K562 (cell line): ENCODE data around the gene KRTAP26-1. TPM values are rescaled to one million over a fixed set of nuclear protein-coding genes. Genes with fewer than 3 reads are reported as not detected.

ENCODE experiments used
- ATAC-seq: fragments of 200-7000 bp; cut with Tn5 transposase; 3 replicates; pipeline ENCODE4 v1.9.1; 2020; ENCODE audit warnings: moderate library complexity
- BruUV-seq: library from RNA; stranded (reverse); fragments of 400-500 nt; replicated peaks from 2 replicates; lab custom pipeline; 2021; lab: Mats Ljungman, UMichigan
- CTCF ChIA-PET: fragments of 300-600 bp; formaldehyde crosslinking; extraction: SDS; loops from one replicate; lab custom pipeline; 2021; ENCODE audit warnings: low intra/inter-chr PET ratio; lab: Yijun Ruan, JAX
- POLR2A ChIA-PET: fragments of 300-600, 350-650 bp; sonication (Branson Sonifier 250); formaldehyde crosslinking; extraction: SDS; loops from one replicate; lab custom pipeline; 2021; ENCODE audit warnings: antibody characterized with exemption, inconsistent platforms; lab: Yijun Ruan, JAX
- DNase-seq, 4 experiments: peaks; one replicate each; pipeline versions ENCODE4 v3.0.0 to v3.0.0-alpha.2; 2011 to 2018; ENCODE audit warnings: low spot score in 3 of 4, mixed read lengths in 3 of 4; ENCODE audit errors: extremely low read depth in 1 of 4
- FAIRE-seq: peaks from 2 replicates; lab custom pipeline; 2011; peaks lifted over from hg19 to GRCh38; lab: Jason Lieb, UNC
- H2AFZ ChIP-seq: 2 replicates; pipeline ENCODE4 v1.6.0; 2011; ENCODE audit warnings: low read depth, low read length, control low read depth, inconsistent platforms
- H3K27ac ChIP-seq: fragments of 200-600 bp; 3 replicates; pipeline ENCODE4 v1.8.0; 2011; ENCODE audit warnings: low read depth, mild to moderate bottlenecking, control low read depth, inconsistent platforms, low read length, moderate library complexity, mixed read lengths; ENCODE audit errors: extremely low read depth
- H3K27me3 ChIP-seq, 2 experiments: fragments of 300-600 bp in 1 of 2; 2 replicates in 1 of 2; 3 replicates in 1 of 2; pipeline versions ENCODE4 v1.6.0 to v1.8.0; 2011; ENCODE audit warnings: inconsistent platforms in 2 of 2, low read length in 2 of 2, mild to moderate bottlenecking in 1 of 2, mixed read lengths in 1 of 2, moderate library complexity in 1 of 2; ENCODE audit not compliant: control insufficient read depth in 2 of 2, insufficient read depth in 2 of 2
- H3K36me3 ChIP-seq: fragments of 300-600 bp; 3 replicates; pipeline ENCODE4 v1.8.0; 2011; ENCODE audit warnings: mild to moderate bottlenecking, low read length, inconsistent platforms; ENCODE audit not compliant: control insufficient read depth, insufficient read depth
- H3K4me1 ChIP-seq, 2 experiments: fragments of 200-600 bp in 1 of 2; replicated peaks in 1 of 2; 2 replicates in 1 of 2; 3 replicates in 1 of 2; pipeline versions ENCODE4 v1.5.1 to v1.8.0; 2011; ENCODE audit warnings: inconsistent platforms in 2 of 2, low read length in 2 of 2, mild to moderate bottlenecking in 1 of 2, mixed read lengths in 1 of 2, moderate library complexity in 1 of 2; ENCODE audit not compliant: control insufficient read depth in 2 of 2, insufficient read depth in 2 of 2
- H3K4me2 ChIP-seq: 2 replicates; pipeline ENCODE4 v1.6.1; 2011; ENCODE audit warnings: low read length, control low read depth, inconsistent platforms, mixed read lengths; ENCODE audit not compliant: insufficient read depth
- H3K4me3 ChIP-seq: fragments of 200-600 bp; sonication (generic), shearing (Covaris generic); 2 replicates; pipeline ENCODE4 v1.5.1; 2016; ENCODE audit warnings: control low read depth, inconsistent platforms
- H3K79me2 ChIP-seq: fragments of 200-600 bp; 3 replicates; pipeline ENCODE4 v1.8.0; 2011; ENCODE audit warnings: low read length, inconsistent platforms; ENCODE audit not compliant: control insufficient read depth, insufficient read depth
- H3K9ac ChIP-seq, 2 experiments: 2 replicates each; pipeline versions ENCODE4 v1.6.0 to v1.6.1; 2011; ENCODE audit warnings: low read depth in 2 of 2, low read length in 2 of 2, control low read depth in 1 of 2, inconsistent platforms in 1 of 2, mild to moderate bottlenecking in 1 of 2, mixed read lengths in 1 of 2; ENCODE audit not compliant: insufficient read depth in 1 of 2
- H3K9me1 ChIP-seq: one replicate; pipeline ENCODE4 v1.6.0; 2011; ENCODE audit warnings: inconsistent platforms, mild to moderate bottlenecking, low read length, moderate library complexity; ENCODE audit not compliant: control insufficient read depth, insufficient read depth
- H3K9me3 ChIP-seq: replicated peaks from 2 replicates; pipeline ENCODE4 v1.5.1; 2011; ENCODE audit warnings: low read depth, low read length, inconsistent platforms; ENCODE audit not compliant: control insufficient read depth, insufficient read depth
- H4K20me1 ChIP-seq: replicated peaks from 2 replicates; pipeline ENCODE4 v1.6.1; 2011; ENCODE audit warnings: low read length, inconsistent platforms, mixed read lengths; ENCODE audit not compliant: control insufficient read depth, insufficient read depth
- CBX2 ChIP-seq: fragments of 200-600 bp; sonication (generic); IDR thresholded peaks from one replicate; pipeline ENCODE4 v1.6.1; 2012; ENCODE audit warnings: mild to moderate bottlenecking, low read length, inconsistent platforms; ENCODE audit not compliant: insufficient read depth, poor library complexity, severe bottlenecking
- ETV1 ChIP-seq: fragments of 450-650 bp; conservative IDR thresholded peaks from 2 replicates; pipeline ENCODE4 v1.6.1; 2016; ENCODE audit warnings: missing genetic modification characterization, control low read depth, low read depth, missing compliant biosample characterization
- HSF4 ChIP-seq: fragments of 250-450 bp; sonication (Bioruptor Pico); IDR thresholded peaks from 2 replicates; pipeline ENCODE4 v2.1.2; 2022; ENCODE audit warnings: mild to moderate bottlenecking, moderate library complexity, borderline replicate concordance
- MAFK ChIP-seq: IDR thresholded peaks from 2 replicates; pipeline ENCODE4 v1.6.1; 2011; ENCODE audit warnings: low read length, improper control_type of control experiment
- NCOA2 ChIP-seq, 2 experiments: fragments of 450-650 bp; IDR thresholded peaks; 2 replicates each; pipeline ENCODE4 v1.6.1; 2018; ENCODE audit warnings: mild to moderate bottlenecking in 2 of 2, moderate library complexity in 1 of 2; ENCODE audit not compliant: partially characterized antibody in 2 of 2
- NFYB ChIP-seq: IDR thresholded peaks from 2 replicates; pipeline ENCODE4 v1.6.1; 2011; ENCODE audit warnings: mild to moderate bottlenecking, moderate library complexity; ENCODE audit not compliant: insufficient read length; ENCODE audit errors: extremely low read depth
- NR3C1 ChIP-seq: sonication (generic); formaldehyde crosslinking; IDR thresholded peaks from 2 replicates; pipeline ENCODE4 v1.8.1; 2022; ENCODE audit warnings: missing genetic modification reagents
- NRF1 ChIP-seq, 2 experiments: fragments of 450-650 bp; IDR thresholded peaks in 1 of 2; conservative IDR thresholded peaks in 1 of 2; 2 replicates each; pipeline ENCODE4 v1.6.1; 2014; ENCODE audit warnings: mild to moderate bottlenecking in 2 of 2
- PTRF ChIP-seq: fragments of 450-650 bp; IDR thresholded peaks from 2 replicates; pipeline ENCODE4 v1.6.1; 2016; ENCODE audit warnings: mild to moderate bottlenecking, missing genetic modification characterization, missing compliant biosample characterization
- PYGO2 ChIP-seq: fragments of 450-650 bp; IDR thresholded peaks from 2 replicates; pipeline ENCODE4 v1.6.1; 2016; ENCODE audit warnings: mild to moderate bottlenecking, missing genetic modification characterization, moderate library complexity, missing compliant biosample characterization
- SMARCE1 ChIP-seq: fragments of 450-650 bp; IDR thresholded peaks from 2 replicates; pipeline ENCODE4 v1.7.1; 2016; ENCODE audit warnings: mild to moderate bottlenecking
- SREBF2 ChIP-seq: sonication (generic); formaldehyde crosslinking; IDR thresholded peaks from 2 replicates; pipeline ENCODE4 v1.4.0; 2020; ENCODE audit warnings: mild to moderate bottlenecking, missing genetic modification reagents
- ZBTB8A ChIP-seq: fragments of 450-650 bp; IDR thresholded peaks from 2 replicates; pipeline ENCODE4 v1.6.1; 2018; ENCODE audit warnings: mild to moderate bottlenecking, moderate library complexity; ENCODE audit not compliant: partially characterized antibody
- ZNF184 ChIP-seq: sonication (generic); formaldehyde crosslinking; IDR thresholded peaks from 2 replicates; pipeline ENCODE4 v1.5.0; 2020; ENCODE audit warnings: missing genetic modification reagents
- in situ Hi-C: fragments of 300-500 bp; cut with MboI; formaldehyde crosslinking; loops from 4 replicates; pipeline ENCODE4 v1.15.0; 2018; ENCODE audit warnings: inconsistent platforms, mixed read lengths
- intact Hi-C: fragments of 100-400 bp; cut with micrococcal nuclease; formaldehyde crosslinking; loops from 2 replicates; pipeline ENCODE4 v1.14.2; 2022
- polyA plus RNA-seq, 8 experiments: library from polyadenylated mRNA; depleted of rRNA in 4 of 8; stranded (reverse) in 5 of 8; unstranded in 3 of 8; fragments of >200 nt; fragmentation: Nextera tagmentation in 2 of 8; fragmentation: Illumina TruSeq in 1 of 8; extraction: Ambion mirVana in 2 of 8; extraction: Trizol in 1 of 8; gene quantifications; 2 replicates each; pipeline versions ENCODE4 v1.2.1 to v1.2.3, GENCODE V29; 2011 to 2014; ENCODE audit warnings: inconsistent platforms in 1 of 8, missing spikeins in 1 of 8
- total RNA-seq, 7 experiments: library from RNA; depleted of rRNA in 6 of 7; stranded (reverse); fragments of >200 nt in 6 of 7; fragmentation: Illumina TruSeq in 2 of 7; extraction: Trizol in 2 of 7; gene quantifications; 2 replicates each; pipeline versions ENCODE4 v1.2.1 to v1.2.3, GENCODE V29; 2011 to 2021; ENCODE audit warnings: low replicate concordance in 1 of 7
- TF ChIP-seq, protein P1 (sequence below): sonication (generic); formaldehyde crosslinking; IDR thresholded peaks from 2 replicates; pipeline ENCODE4 v1.9.0; 2022; ENCODE audit warnings: mild to moderate bottlenecking, missing genetic modification reagents
- TF ChIP-seq, protein P2 (sequence below): fragments of 200-800 bp; sonication (Bioruptor generic); IDR thresholded peaks from 2 replicates; pipeline ENCODE4 v1.6.1; 2017; ENCODE audit warnings: missing genetic modification characterization, missing compliant biosample characterization

The KRTAP26-1 gene
- total and polyA plus RNA-seq, 9 of the 15 experiments (the other 6 are each of a cell fraction or from before 2014, with no cell fraction given), result not detected

DNA sequence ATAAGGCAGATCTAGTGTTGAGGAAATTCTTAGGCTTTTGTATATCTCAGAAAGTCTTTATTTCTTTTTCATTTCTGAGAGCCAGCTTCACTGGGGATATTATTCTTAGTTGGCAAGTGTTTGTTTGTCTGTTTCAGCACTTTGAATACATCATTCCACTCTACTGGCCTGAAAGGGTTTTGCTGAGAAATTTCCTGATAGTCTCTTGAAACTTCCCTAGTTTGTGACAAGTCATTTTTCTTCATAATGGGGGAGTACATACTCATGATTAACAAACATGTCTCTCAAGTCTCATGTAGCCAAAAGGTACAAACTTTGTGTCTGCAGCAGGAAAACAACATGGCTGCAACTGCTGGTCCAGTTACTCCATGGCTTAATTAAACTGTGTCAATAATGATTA is 6.3 kb upstream of the KRTAP26-1 start:
- no peaks in the 10 kb centered on the region for H3K9me3 ChIP-seq
- intact Hi-C loops, result no loop called here
- H3K79me2 ChIP-seq, result no peaks in the 10 kb centered on the region
- no peaks in the 10 kb centered on the region for H3K9me1 ChIP-seq
- TF ChIP-seq, protein P1, sequence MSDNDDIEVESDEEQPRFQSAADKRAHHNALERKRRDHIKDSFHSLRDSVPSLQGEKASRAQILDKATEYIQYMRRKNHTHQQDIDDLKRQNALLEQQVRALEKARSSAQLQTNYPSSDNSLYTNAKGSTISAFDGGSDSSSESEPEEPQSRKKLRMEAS (CRISPR knock-in tag), result no peak
- TF ChIP-seq SREBF2 (CRISPR knock-in tag) (no peak), ZBTB8A (no peak), SMARCE1 (no peak), MAFK (no peak), PTRF (tag) (no peak), NCOA2 (IDR thresholded peaks at IDR 0.05; ENCODE audit: partially characterized antibody in 2 of 2) (no peak), NFYB (no peak), ZNF184 (CRISPR knock-in tag) (no peak), HSF4 (CRISPR knock-in tag) (no peak), ETV1 (tag) (no peak), NR3C1 (CRISPR knock-in tag) (no peak), CBX2 (no peak), NRF1 (conservative IDR thresholded peaks at IDR 0.05 in 1 of 2, IDR thresholded peaks at IDR 0.05 in 1 of 2) (no peak), PYGO2 (tag) (no peak)
- TF ChIP-seq, protein P2, sequence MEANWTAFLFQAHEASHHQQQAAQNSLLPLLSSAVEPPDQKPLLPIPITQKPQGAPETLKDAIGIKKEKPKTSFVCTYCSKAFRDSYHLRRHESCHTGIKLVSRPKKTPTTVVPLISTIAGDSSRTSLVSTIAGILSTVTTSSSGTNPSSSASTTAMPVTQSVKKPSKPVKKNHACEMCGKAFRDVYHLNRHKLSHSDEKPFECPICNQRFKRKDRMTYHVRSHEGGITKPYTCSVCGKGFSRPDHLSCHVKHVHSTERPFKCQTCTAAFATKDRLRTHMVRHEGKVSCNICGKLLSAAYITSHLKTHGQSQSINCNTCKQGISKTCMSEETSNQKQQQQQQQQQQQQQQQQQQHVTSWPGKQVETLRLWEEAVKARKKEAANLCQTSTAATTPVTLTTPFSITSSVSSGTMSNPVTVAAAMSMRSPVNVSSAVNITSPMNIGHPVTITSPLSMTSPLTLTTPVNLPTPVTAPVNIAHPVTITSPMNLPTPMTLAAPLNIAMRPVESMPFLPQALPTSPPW (CRISPR knock-in tag), result no peak
- no peak overlapping the region for H3K4me3 ChIP-seq
- H4K20me1 ChIP-seq, result no peaks in the 10 kb centered on the region
- no peaks in the 10 kb centered on the region for H3K27me3 ChIP-seq
- H3K4me1 ChIP-seq, result no peaks in the 10 kb centered on the region
- H3K36me3 ChIP-seq, result no peaks in the 10 kb centered on the region
- no peak overlapping the region for H3K4me2 ChIP-seq
- no peak overlapping the region for H3K27ac ChIP-seq
- no peak overlapping the region for H3K9ac ChIP-seq
- in situ Hi-C loops, result no loop called here
- H2AFZ ChIP-seq, result no peak overlapping the region
- ChIA-PET POLR2A (no interaction called here), CTCF (no interaction called here)
- FAIRE-seq (no peak), ATAC-seq (no peak), DNase-seq (no peak)
- no TSS peak for BruUV-seq
